Measurements from ENCODE around the gene CD2. TPM values are rescaled to one million over a fixed set of nuclear protein-coding genes. Genes with fewer than 3 reads are reported as not detected.

The CD2 gene
- total RNA-seq, 1 donor from 2014 or later: not detected

DNA sequence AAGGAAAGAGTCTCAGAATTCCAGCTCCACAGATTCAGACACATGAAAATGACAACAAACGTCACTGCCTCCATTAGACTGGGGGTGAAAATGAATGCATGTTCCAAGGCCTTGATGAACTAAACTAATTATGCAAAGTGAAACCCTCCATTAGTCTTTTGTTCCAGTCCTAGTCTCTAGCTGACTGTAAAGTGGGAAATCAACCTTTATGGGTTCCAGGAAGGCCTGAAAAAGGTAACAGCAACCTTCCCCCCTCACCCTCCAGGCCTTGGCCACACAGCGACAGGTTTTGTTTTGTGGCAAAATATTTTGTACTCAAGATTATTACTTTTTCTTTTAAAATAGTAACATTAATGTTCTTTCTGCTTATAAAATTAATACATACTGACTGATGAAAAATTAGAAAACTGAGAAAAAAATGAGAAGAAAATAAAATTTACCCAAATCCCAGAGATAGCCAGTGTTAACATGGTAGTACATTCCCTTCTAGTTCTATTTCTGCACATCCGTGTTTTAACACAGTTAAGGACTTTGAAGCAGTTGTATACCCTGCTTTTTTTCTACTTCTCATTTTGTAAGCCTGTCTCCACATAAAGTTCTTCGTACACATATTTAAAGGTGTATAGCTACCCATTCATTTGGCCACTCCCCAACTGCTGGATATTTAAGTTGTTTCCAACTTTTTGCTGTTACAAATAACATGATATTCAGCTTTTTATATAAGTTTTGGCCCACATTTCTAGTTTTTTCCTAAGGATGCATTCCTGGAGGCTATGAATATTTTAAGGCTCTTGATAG, 60.9 kb downstream of the CD2 start:
- Mint-ChIP-seq H3K4me3 (ENCODE audit: unreplicated experiment) (no peak overlapping the region), H3K4me1 (ENCODE audit: low read depth, unreplicated experiment) (peaks cover 1% of the 10 kb centered on the region), H3K9me3 (ENCODE audit: unreplicated experiment) (peaks cover 4% of the 10 kb centered on the region), H3K36me3 (ENCODE audit: unreplicated experiment) (peaks cover 12% of the 10 kb centered on the region), H3K27ac (ENCODE audit: unreplicated experiment) (no peak overlapping the region), H3K27me3 (ENCODE audit: unreplicated experiment) (no peaks in the 10 kb centered on the region)
- no peak for TF ChIP-seq CTCF (IDR thresholded peaks at IDR 0.05; ENCODE audit: partially characterized antibody, unreplicated experiment)
- no peak for DNase-seq

DNA sequence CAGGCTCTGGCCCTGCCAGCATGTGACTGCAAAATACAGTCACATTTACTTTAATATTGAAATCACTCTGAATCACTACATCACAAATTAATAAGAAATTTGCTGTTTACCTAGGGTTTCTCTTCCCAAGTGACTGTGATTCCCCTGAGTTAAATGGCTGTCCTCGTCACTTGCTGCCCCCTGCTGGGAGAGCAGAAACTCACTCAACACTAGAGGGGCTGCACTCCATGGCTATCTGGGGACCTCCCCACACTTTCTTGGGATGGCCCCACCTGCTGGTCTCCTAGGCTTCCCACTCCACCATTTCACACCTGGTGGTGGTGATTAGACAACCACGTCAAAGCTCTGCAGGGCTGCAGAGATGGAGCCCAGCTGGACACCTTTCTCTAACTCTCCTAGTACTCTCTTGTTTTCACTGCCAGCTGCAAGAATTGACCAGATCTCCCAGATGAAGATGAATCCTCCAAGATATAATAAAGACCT, 63.4 kb downstream of the CD2 start:
- H3K27me3 Mint-ChIP-seq (ENCODE audit: unreplicated experiment): no peaks in the 10 kb centered on the region
- H3K27ac Mint-ChIP-seq (ENCODE audit: unreplicated experiment): no peak overlapping the region
- H3K36me3 Mint-ChIP-seq (ENCODE audit: unreplicated experiment): peaks cover 7% of the 10 kb centered on the region
- H3K4me3 Mint-ChIP-seq (ENCODE audit: unreplicated experiment): no peak overlapping the region
- DNase-seq: peak; percentile 56
- peaks cover 2% of the 10 kb centered on the region for H3K9me3 Mint-ChIP-seq (ENCODE audit: unreplicated experiment)
- TF ChIP-seq CTCF (IDR thresholded peaks at IDR 0.05; ENCODE audit: partially characterized antibody, unreplicated experiment): peak; percentile 57
- peaks cover 1% of the 10 kb centered on the region for H3K4me1 Mint-ChIP-seq (ENCODE audit: low read depth, unreplicated experiment)

Other genes starting within 250 kb of the CD2 start
- 8.0 TPM for gene CD58, start 183.4 kb upstream of the CD2 start, total RNA-seq (ENCODE audit: unreplicated experiment)
- gene IGSF3, start 86.7 kb upstream of the CD2 start, total RNA-seq (ENCODE audit: unreplicated experiment): 110 TPM
- gene PTGFRN, start 155.5 kb downstream of the CD2 start, total RNA-seq (ENCODE audit: unreplicated experiment): 61.2 TPM
- gene CD101, start 247.3 kb downstream of the CD2 start, total RNA-seq (ENCODE audit: unreplicated experiment): 3.2 TPM